ENCODE measurements around the gene CRIP2.
A peak's percentile ranks its signal among the peaks of the same experiment; 100 is the strongest.

CRIP2 gene

GRCh38 chr14:105490572-105491365, 16.1 kb downstream of the CRIP2 start, which contains the start of gene TEDC1:
Gene TEDC1, plus strand, starts transcription at chr14:105491246. Its CDS starts 130 bp downstream, at chr14:105491376.
- peak; percentile 97 for TF ChIP-seq CTCF (IDR thresholded peaks at IDR 0.05; ENCODE audit: extremely low read depth, insufficient read depth, missing control alignments)
- in situ Hi-C loops (cut with MboI; ENCODE audit: low pct_unique_long_range_greater_than_20kb, low sequenced_read_pairs, unreplicated experiment) = loop anchor here (10.0 kb wide), 1 partner anchor 116 kb away; no protein-coding TSS in a partner anchor
- peak; percentile 98 for DNase-seq (ENCODE audit: low spot score)

GRCh38 chr14:105491366-105491973, 16.8 kb downstream of the CRIP2 start:
- in situ Hi-C loops (cut with MboI; ENCODE audit: low pct_unique_long_range_greater_than_20kb, low sequenced_read_pairs, unreplicated experiment) = loop anchor here (10.0 kb wide), 1 partner anchor 117 kb away; no protein-coding TSS in a partner anchor
- no peak for TF ChIP-seq CTCF (IDR thresholded peaks at IDR 0.05; ENCODE audit: extremely low read depth, insufficient read depth, missing control alignments)
- DNase-seq (ENCODE audit: low spot score) = peak; percentile 96

- in situ Hi-C loops (cut with MboI; ENCODE audit: low pct_unique_long_range_greater_than_20kb, low sequenced_read_pairs, unreplicated experiment) = loop anchor here (10.0 kb wide), 1 partner anchor 118 kb away; no protein-coding TSS in a partner anchor
- no peak for DNase-seq (ENCODE audit: low spot score)
These were observed 17.7 kb downstream of the CRIP2 start for GRCh38 chr14:105492031-105492970.

GRCh38 chr14:105492971-105493871, 18.6 kb downstream of the CRIP2 start:
- no peak for TF ChIP-seq CTCF (IDR thresholded peaks at IDR 0.05; ENCODE audit: extremely low read depth, insufficient read depth, missing control alignments)
- in situ Hi-C loops (cut with MboI; ENCODE audit: low pct_unique_long_range_greater_than_20kb, low sequenced_read_pairs, unreplicated experiment) = loop anchor here (10.0 kb wide), 1 partner anchor 118 kb away; no protein-coding TSS in a partner anchor
- no peak for DNase-seq (ENCODE audit: low spot score)

More at GRCh38 chr14:105492031-105492970, 17.7 kb downstream of the CRIP2 start:
- no peak for TF ChIP-seq CTCF (IDR thresholded peaks at IDR 0.05; ENCODE audit: extremely low read depth, insufficient read depth, missing control alignments)

GRCh38 chr14:105493921-105494605, 19.4 kb downstream of the CRIP2 start:
- no peak for TF ChIP-seq CTCF (IDR thresholded peaks at IDR 0.05; ENCODE audit: extremely low read depth, insufficient read depth, missing control alignments)
- in situ Hi-C loops (cut with MboI; ENCODE audit: low pct_unique_long_range_greater_than_20kb, low sequenced_read_pairs, unreplicated experiment) = loop anchor here (10.0 kb wide), 1 partner anchor 119 kb away; no protein-coding TSS in a partner anchor
- no peak for DNase-seq (ENCODE audit: low spot score)

Measured in GM13977 (cell line).